Erythroblast (primary cell): ENCODE data around the gene CMSS1.

Experiments used
- GATA1 ChIP-seq: IDR thresholded peaks from 2 replicates; pipeline ENCODE4 v1.6.1; 2011; ENCODE audit warnings: low read depth, mild to moderate bottlenecking, control low read depth, low read length, moderate library complexity
- POLR2A ChIP-seq: IDR thresholded peaks from 2 replicates; pipeline ENCODE4 v1.6.1; 2011; ENCODE audit warnings: mild to moderate bottlenecking, low read length

- TF ChIP-seq POLR2A (no peak), GATA1 (no peak)
Measured at GRCh38 chr3:99772671-99773070, 45.0 kb upstream of the CMSS1 start.
